Gastroesophageal sphincter (tissue), 3 donors: ENCODE measurements around the gene ERFL.

ENCODE experiments used
- EP300 ChIP-seq: sonication (generic); formaldehyde crosslinking; IDR thresholded peaks from one replicate; pipeline ENCODE4 v1.6.1; 2017; ENCODE audit warnings: antibody characterized with exemption, mild to moderate bottlenecking
- POLR2A ChIP-seq, 2 donors: fragments of 450-650 bp; IDR thresholded peaks; one replicate each; pipeline ENCODE4 v1.6.1; 2017; ENCODE audit warnings: antibody characterized with exemption in 2 of 2, mild to moderate bottlenecking in 2 of 2, moderate library complexity in 1 of 2
- POLR2AphosphoS5 ChIP-seq: sonication (generic); formaldehyde crosslinking; IDR thresholded peaks from one replicate; pipeline ENCODE4 v1.6.1; 2017; ENCODE audit warnings: antibody characterized with exemption
- TF ChIP-seq, protein P1 (sequence below), 4 experiments: fragments of 200-600 bp in 2 of 4; fragments of 450-650 bp in 2 of 4; sonication (generic) in 1 of 4; IDR thresholded peaks; one replicate each; pipeline ENCODE4 v1.5.1; 2017 to 2019; ENCODE audit warnings: antibody characterized with exemption in 4 of 4, mild to moderate bottlenecking in 2 of 4, moderate library complexity in 2 of 4

DNA sequence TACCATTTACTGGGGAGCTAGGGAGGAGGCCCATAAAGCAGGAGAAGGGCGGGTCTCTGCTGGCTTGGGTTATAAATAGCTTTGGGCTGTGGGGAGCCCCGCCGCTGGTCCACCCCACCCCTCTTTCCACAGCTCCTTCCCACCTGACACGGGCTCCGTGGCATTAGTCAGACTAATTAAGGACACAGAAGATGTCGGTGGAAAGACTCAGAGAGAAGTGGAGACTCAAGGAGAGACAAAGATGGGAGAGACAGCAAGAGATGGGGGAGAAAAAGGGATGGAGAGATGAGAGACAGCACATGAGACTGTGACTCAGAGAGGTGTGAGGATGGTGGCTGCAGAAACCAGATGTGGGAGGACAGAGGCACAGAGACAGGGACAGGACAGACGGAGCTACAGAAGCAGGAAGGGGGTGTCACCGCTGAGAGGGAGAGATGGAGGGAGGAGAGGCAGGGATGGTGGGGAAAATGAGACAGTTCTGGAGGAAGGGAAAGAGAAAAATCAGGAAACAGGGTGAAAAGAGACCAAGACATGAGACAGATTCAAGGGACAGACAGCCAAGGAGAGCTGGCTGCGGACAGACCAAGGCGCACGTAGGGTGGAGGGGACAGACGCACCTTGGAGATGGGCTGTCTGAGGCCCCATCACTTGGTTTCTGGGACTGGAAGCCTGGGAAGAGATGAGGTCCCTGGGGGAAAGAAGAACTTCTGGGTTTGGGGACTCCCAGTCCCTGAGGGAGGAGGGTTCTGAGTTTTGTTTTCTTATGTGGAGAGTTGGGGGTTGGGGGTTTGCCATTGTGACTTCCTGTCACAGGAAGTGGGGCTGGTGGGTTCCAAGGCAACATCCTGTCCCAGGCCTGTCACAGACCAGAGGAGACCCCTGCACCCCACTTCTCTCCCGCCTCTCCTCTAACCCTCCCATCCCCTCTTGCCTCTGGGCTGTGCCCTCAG is 41.2 kb downstream of the ERFL start:
- no peak for TF ChIP-seq EP300
- TF ChIP-seq, protein P1, sequence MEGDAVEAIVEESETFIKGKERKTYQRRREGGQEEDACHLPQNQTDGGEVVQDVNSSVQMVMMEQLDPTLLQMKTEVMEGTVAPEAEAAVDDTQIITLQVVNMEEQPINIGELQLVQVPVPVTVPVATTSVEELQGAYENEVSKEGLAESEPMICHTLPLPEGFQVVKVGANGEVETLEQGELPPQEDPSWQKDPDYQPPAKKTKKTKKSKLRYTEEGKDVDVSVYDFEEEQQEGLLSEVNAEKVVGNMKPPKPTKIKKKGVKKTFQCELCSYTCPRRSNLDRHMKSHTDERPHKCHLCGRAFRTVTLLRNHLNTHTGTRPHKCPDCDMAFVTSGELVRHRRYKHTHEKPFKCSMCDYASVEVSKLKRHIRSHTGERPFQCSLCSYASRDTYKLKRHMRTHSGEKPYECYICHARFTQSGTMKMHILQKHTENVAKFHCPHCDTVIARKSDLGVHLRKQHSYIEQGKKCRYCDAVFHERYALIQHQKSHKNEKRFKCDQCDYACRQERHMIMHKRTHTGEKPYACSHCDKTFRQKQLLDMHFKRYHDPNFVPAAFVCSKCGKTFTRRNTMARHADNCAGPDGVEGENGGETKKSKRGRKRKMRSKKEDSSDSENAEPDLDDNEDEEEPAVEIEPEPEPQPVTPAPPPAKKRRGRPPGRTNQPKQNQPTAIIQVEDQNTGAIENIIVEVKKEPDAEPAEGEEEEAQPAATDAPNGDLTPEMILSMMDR (IDR thresholded peaks at IDR 0.05), result no peak
- no peak for TF ChIP-seq POLR2AphosphoS5
- no peak for TF ChIP-seq POLR2A (IDR thresholded peaks at IDR 0.05)
